ENCODE measurements around the gene MAP3K21.

The MAP3K21 gene

DNA sequence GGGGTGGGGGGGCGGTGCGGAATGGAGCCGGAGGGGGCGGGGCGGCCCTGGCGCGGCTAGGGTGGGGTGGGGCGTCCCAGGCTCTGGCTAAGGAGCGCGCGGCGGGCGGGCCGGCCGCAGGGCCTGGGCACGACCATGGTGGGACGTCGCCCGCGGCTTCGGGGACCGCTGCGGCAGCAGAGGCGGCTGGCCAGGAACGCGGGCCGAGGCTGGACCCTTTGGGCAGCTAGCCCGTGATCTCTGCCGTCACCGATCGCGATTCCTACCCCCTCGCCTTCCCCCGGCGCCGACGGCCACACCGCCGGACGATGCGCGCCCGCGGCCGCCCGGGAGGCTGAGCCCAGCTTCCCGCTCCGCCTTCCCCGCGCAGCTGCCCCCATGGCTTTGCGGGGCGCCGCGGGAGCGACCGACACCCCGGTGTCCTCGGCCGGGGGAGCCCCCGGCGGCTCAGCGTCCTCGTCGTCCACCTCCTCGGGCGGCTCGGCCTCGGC lies at the start of gene MAP3K21:
TSS of gene MAP3K21 (plus strand) at position 74 of the 491 bp plus-strand sequence. CDS start at position 379, 305 bp downstream.
- no peak for DNase-seq

DNA sequence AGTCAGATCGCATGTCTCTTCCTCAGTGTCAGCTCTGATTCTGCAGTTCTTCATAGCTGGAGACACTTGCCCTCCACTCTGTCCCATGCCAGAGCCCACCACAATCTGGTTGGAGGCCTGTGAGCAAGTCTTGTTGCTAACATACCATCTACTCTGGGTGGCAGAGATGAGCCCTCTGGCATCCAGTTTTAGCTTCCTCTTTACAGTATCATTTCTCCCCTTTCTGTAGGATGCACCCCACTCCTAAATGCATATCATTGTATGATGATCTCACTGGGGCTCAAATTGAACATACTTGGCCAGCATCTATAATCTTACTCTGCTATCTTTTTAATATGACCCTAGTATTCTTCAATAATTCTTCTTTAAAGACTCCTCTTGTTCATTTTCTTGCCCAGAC lies 48.9 kb upstream of the MAP3K21 start:
- no peak for DNase-seq

DNA sequence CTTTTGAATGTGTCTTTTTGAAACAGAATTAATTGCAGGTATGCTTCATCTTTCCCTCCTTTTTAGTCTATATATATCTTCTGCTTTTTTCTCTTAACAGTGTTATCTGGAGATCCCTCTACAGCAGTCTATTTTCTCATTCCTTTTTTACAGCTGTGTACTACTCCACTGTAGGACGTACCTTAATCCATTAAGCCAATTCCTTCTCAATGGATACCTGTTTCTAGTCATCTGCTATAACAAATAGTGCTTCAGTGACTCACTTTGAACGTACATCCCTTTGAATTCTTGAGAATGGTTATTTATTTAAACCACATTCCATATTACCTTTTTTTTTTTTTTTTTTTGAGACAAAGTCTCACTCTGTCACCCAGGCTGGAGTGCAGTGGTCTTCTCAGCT lies 47.6 kb upstream of the MAP3K21 start:
- DNase-seq: no peak

DNA sequence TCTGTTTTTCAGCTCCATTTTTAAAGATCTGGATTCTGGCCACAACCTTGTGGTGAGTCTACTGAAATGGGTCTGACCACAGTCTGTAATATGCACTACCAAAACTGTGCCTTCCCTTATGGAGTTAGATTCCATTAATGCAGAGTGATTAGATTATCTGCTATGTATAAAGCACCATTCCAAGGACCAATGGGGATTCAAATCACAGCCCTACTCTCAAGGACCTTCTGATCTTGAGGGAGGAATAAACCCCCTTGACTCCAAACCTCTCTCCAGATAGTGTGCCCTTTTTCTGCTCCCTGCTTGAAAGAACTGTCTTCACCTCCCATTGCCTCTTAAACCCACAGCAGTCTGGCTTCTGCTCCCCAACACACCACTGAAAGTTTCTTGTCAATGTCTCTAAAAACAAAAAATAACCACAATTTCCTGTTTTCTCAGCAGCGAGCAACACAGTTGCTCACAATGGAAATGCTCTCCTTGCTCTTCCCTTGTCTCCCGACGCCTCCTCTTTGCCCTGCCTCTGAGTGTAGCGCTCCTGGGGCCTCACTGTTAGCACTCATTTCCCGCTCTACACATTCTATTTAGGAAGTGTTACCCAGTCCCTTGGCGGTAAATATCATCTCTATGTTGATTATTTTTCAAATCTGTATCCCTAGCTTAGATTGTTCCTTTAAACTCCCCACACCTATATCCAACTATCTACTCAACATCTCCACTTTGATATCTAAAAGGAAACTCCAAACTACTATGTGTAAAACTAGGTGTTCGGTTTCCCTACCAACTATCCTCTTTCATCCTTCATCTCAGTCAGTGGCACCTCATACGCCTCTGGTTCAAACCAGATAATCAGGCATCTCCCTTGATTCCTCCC lies 45.6 kb upstream of the MAP3K21 start:
- no peak for DNase-seq

DNA sequence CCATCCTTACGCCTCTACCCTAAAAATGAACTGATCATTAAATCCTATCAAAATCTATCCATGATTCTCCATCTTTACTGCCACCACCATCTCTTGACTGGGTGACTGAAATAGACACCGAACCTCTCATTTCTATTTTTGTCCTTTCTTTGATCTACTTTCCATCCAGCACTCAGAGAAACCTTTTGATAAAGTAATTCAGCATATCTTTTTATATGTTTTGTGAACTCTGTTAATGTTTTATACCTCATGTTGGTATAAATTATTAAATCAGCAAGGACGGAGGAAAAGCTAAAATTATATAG lies 45.0 kb upstream of the MAP3K21 start:
- DNase-seq: no peak

DNA sequence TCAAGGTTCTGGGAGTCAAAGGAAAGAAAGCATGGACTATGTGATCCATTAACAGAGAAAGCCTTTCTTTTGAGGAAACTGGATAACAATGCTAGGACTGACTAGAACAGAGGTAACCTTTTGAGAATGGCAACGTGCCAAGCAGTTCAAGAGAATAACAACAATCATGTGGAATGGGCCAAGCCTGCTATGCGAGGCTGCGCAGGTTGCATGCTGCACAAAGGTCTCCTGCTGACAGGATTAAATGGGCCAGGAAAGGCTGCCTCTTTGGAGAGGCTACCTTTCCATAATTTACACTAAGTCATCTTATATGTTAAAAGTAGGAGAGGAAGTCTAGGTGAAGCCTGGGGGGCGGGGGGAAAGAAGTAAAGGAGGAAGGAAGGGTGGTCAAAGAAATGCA lies 37.8 kb upstream of the MAP3K21 start:
- no peak for DNase-seq

DNA sequence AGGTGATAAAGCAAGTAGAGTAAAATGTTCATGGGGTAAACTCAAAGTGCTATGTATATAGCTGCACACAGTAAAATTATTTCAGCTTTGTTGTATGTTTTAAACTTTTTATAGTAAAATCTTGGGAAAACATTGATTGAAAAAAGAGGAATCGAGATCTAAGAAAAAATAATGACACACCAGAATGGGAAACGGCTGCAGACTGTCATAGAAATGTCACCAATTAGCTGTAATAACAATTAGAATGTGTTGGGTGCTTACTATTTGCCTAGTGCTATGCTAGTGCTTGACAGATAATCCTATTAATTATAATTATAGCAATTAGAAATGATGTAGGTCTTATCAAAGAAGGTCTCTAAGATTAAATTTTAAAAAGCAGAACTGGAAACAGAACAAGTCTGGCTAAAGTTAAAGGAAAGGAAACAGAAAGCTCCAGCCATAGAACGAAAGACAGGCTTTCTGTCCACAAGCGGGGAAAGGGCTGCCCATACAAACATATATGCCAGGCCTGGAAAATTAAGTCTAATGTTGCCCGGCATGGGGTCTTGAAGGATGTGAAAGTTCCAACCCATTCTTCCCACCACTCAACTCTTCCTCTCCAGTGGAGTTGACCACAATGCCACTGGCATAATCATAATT lies 37.0 kb upstream of the MAP3K21 start:
- DNase-seq: no peak

DNA sequence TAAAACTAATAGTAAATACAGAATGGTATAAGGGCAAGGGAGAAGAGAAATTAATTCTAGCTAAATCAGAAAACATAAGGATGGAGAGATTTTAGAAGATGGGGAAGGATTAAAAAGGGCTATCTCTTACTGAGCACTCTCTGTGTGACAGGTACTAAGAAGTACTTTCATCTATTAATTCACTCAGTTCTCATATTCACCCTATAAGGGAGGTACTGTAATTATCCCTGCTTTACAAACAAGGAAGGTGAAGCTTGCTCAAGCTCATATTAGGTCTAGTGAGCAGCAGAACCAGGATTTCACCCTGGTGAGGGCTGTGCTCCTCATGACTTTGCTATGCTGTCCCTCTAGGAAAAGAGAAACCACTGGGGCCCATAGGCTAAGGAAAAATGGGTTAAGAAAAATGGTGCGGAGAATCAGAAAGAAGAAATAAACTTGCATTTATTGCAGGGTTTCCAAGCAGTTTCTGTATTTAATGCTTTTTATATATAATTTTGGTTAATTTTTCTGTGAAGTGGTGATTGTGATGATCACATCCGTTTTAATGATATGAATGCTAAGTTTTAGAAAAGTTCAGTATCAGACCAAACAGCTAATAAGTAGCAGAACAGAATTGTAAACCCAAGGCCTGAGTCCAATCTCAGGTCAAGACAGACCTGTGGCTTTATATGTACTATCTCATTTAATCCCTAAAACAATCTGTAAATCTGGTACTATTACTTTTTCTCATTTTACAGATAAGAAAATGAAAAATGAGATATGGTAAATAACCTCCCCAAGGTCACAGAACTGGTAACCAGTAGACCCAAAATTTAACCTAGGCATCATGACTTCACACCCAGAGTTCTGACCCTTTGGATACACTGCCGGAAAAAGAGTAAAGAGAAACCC lies 33.7 kb upstream of the MAP3K21 start:
- DNase-seq: no peak

DNA sequence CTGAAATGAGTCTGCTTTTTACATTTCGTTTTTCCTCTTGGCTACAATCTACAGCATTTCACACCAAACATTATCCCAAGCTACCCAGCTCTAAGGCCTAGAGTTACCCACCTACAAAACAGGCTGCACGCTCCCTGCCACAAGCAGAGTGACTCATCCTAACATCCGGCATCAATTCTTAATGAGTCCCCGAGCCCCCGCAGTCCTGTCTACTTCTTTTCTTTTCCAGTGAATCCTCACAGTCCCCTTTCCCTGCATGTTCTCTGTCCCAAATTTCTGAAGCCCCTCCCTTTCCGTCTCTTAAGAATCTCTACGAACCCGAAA lies 32.6 kb upstream of the MAP3K21 start:
- DNase-seq: peak; percentile 45

DNA sequence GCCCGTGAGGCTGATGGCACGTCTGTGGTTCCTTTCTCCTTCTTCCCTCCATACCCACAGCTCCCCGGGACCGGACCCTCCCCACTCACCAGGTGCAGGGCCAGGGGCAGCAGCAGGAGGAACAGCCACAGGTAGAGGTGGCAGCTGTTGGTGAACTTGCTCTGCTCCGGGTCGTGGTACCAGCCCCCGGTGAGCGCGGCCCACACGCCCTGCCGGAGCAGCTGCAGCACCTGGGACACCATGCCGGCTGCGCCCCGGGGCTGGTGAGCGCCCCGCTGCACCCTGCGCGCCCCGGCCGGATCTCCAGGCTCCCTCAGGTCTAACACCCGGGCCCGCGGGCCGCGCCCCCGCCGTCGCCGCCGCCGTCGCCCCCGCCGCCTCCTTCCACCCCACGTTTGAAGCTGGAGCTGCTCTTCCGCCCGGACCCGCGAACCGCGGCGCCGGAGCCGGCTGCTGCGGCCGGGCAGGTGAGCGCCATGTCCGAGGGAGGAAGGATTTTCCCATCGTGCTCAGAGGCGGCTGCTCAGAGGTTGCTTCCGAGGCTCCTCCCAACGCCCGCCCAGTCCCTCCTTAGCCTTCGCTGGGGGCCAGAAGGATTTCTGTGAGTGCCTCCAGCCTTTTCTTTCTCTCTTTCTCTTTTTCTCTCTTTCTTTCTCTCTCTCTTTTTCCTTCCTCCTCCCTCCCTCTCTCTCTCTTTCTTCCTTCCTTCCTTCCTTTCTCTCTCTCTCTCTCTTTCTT lies 32.1 kb upstream of the MAP3K21 start, which contains the start of gene PCNX2:
TSS of gene PCNX2 (minus strand) at position 489 of the 738 bp plus-strand sequence. CDS start at position 242, 247 bp downstream.
- DNase-seq: peak; percentile 74

DNA sequence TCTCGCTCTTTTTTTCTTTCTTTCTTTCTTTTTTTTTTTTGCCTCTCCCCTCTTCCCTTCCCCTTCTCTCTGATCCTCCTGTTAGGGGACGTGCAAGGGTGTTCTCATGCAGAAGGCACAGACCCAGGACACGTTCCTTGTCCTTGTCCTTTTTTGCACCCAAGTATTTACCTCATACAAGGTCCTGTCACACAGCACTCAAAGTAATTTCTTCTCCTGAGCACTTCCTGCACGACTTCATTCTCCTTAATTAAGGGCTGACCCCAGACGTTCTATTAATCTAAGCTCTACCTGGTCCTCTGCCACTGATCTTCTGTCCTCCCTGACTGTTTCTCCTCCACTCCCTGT lies 31.6 kb upstream of the MAP3K21 start:
- no peak for DNase-seq

DNA sequence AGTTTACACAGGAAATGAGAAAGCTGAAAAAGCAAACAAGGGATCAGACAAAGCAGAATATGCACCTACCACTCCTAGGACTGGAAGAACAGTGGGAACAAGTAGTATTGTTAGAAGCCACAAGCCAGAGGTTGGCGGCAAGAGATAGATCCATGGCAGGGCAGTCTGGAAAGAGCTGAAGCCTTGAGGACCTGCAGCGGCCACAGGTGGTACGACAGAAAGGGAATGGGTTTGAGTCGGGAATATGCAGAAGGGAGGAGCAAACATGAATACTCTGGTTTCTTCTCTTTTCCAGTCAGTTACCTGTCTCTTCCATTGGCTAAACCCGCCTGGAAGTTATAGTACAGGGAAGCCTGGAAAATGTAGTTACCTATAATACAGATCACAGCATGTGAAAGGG lies 28.1 kb upstream of the MAP3K21 start:
- no peak for DNase-seq

DNA sequence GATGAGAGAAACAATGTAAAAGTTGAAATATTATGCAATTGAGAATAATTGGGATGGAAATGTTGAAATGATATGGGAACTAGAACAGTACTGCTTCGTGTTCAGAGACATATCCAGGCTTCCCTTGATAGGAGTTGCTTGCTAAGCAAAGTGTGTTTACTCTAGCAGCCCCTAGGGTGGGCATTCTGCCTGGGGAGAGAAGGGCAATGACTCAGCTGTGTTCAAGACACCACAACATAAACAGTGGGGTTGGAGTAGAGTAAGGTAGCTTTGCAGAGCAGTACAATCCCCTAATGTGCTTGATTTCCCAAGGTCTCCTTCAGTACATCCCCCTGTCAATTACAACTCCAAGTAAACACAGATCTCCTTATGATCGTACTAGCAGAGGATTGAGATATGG lies 27.2 kb upstream of the MAP3K21 start:
- no peak for DNase-seq

DNA sequence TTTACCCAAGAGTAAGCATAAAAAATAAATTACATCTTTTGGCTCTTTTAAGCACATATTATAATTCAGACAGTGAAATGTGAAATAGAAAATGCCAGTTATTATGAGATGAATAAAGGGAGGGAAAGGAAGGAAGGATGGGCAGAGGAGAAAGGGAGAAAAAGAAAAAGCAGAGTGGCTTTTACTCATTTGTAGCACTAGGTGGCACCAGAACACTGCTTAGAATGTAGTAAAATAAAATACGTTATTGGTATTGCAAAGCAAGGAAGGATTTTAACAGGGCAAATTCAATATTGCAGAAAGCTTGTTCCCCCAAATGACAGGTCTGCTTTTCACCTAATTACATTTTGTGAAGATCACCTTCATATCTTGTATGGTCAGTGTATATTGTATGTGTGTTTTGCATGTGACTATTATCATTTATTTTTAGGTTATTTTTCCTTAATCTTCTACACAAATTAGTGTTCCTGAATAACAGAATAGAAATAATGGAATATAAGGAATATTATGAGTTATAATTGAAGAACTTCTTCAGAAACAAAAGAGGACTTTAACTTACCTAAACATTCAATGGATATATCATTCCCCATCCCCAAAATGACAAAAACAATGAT lies 22.9 kb upstream of the MAP3K21 start:
- DNase-seq: no peak

DNA sequence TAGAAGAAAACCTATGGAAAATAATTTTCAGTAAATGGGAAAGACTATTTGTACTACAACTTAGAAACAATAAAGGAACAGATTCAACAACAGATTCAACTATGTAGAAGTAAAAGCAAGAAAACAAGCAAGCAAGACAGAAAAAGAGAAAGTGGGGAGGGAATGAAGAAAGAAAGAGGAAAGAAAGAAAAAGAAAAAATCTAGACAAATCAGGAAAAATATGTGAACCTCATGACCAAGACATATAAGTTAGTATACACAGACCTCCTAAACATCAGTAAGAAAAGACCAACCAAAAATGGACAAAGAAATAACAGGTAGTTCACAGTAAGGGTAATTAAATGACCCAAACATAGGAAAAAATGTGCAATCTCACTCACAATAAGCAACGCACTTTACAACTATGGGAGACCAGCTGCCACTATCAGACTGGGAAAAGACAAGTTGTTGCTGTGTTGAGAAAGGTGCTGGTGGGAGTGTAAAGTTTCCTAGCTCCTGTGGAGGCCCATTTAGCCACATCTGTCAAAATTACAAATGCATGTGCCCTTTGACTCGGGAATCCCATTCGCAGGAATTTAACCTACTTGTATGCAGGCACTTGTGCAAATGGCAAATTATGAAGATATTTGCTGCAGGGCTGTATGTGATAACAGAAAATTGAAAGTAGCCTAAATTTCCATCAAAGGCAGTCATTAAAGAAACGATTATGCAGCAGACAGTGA lies 13.9 kb upstream of the MAP3K21 start:
- no peak for DNase-seq

DNA sequence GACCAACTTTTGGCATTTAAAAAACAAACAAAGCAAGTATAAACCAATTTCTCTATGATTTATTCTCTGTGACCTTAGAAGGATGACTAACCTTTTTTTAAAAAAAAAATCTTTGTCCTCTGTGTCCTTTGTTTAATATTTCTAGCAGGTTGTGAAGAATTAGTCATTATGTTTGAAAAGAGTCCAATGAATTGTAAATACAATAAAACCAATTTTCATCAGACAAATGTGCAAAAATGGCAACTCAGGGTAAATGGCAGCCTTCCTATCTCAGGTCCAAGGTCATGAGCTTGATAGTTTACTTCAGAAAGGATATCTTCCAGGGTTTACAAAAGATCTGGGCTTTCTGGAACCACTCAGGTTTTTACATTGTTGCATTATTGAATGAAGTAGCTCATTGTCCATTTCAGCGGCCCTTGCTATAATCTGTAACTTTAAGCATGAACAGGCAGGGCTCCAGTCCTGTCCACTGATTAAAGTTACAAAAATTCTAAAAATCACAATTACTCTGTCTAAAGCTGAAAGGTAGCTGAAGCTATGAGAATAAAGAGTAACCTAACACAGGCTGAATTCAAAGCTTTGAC lies 11.7 kb upstream of the MAP3K21 start:
- DNase-seq: no peak

DNA sequence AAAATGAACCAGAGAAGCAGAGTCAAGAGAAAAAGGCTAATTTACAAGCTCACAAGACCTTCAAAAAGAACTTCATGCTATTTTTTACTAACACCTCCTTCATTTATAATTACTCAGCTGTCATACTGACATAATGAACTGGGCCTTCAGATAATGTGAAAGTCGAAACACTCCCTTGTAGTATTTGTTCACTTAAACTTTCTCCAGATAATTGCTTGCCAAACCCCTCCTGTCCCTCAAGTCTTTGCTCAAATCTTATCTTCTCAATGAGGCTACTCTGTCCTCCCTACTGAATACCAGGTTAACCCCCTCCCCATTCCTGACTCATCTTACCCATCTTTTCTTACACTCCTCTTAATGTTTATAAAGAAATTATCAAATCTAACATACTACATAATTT lies 11.1 kb upstream of the MAP3K21 start:
- no peak for DNase-seq

DNA sequence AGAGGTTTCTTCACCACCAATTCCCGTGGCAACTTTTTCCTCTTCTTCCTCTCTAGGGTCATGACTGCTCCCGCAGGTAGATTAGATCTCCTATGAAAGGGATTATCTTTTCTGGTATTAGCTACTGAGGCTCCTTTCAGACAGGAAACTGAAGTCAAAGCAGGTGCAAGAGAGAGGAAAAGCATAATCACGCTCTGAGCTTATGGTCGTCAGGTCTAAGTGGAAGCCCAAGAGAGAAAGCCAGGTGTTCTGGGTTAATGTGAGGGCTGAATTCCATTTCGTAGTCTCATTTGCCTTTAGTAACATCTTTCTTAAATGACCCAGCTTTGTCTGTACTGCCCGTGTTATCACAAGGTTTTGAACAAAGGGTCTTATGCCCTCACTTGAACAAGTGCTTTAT lies 8.3 kb upstream of the MAP3K21 start:
- DNase-seq: no peak

DNA sequence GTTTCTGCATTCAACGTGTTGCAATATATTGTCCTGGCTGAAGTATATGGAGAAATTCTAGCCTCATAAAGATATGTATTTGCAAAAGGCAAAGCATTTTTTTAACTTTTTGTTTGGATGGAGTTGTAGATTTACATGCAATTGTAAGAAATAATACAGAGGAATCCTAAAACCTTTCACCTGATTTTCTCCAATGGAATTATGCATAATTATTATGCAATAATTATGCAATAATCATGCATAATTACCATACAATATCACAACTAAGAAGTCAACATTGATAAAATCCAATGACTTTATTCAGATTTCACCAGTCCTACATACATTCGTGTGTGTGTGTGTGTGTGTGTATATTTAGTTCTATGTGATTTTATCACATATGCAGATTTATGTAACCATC lies 7.5 kb upstream of the MAP3K21 start:
- no peak for DNase-seq

DNA sequence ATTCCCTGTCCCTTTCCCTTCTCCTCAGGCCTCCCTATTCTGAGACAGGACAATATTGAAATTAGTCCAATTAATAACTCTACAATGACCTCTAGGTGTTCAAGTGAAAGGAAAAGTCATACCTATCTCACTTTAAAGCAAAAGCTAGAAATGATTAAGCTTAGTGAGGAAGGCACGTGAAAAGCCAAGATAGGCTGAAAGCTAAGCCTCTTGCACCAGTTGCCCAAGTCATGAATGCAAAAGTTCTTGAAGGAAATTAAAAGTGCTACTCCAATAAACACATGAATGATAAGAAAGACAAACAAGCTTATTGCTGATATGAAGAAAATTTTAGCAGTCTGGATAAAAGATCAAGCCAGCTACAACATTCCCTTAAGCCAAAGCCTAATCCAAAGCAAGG lies 3.8 kb upstream of the MAP3K21 start:
- no peak for DNase-seq

DNA sequence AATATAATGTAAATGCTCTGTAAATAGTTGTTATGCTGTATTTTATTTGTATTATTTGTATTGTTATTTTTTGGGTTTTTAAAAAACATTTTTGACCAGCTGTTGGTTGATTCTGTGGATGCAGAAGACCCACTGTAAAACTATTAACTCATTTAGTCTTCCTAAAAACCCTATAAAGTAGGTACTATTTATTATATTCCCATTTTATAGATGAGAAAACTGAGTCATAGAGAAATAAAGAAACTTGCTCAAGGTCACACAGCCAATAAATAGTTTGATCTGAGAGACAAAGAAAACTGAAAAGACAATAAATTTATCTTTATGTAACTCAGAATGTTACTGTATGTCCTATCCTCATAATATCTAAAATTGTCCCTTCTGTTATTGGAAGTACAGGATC lies 1.2 kb upstream of the MAP3K21 start:
- no peak for DNase-seq

All from activated naive CD4-positive, alpha-beta T cell treated with anti-CD3 and anti-CD28 coated beads, Interleukin-2, amount 50 U/mL, for 16 hours (primary cell).